GM12873 (cell line): ENCODE measurements around the gene RASGRP1.

ENCODE experiments used
- CTCF ChIP-seq: IDR thresholded peaks from 2 replicates; pipeline ENCODE4 v1.5.1; 2012; ENCODE audit warnings: low read depth, mild to moderate bottlenecking, moderate library complexity, low read length, control low read depth; ENCODE audit not compliant: insufficient read depth; ENCODE audit errors: missing control alignments

Gene RASGRP1

GRCh38 chr15:38516626-38517025, 48.0 kb downstream of the RASGRP1 start:
- TF ChIP-seq CTCF = no peak

DNA sequence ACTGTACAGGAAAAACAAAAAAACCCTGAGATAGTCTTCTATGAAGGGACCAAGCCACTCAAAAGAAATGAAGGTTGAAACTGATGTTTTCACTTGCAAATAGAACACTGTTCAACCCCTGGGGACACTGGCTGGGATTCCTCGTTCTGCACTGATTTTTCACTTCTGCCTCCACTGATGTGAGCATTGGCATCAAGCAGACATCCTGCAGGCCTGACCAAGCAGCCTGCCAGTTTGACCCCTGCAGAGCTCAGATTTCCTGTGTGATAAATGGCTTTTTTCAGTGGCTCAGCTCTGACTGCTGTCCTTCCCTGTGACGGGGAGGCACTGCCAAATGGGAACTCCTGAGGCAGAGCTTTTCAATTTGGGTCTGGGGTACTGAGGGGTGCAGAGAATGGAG, 50.0 kb downstream of the RASGRP1 start:
- no peak for TF ChIP-seq CTCF

DNA sequence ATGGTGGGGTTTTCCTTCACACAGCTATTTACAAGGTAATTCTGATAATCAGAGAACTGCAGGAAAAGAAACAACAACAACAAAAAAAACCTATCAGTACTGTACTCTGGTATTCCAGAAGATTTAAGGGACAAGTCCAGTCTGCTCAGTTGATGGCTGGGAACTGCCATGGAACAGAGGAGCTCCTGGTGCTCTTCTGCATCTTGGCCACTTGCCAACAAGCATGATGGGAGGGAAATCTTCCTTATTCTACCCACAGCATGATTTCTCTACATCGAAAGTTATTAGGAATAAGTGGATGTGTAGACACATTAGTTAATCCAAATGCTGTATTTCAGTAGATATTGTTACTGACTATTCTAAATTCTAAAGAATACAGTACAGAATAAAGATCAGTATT, 51.7 kb downstream of the RASGRP1 start:
- TF ChIP-seq CTCF = no peak

DNA sequence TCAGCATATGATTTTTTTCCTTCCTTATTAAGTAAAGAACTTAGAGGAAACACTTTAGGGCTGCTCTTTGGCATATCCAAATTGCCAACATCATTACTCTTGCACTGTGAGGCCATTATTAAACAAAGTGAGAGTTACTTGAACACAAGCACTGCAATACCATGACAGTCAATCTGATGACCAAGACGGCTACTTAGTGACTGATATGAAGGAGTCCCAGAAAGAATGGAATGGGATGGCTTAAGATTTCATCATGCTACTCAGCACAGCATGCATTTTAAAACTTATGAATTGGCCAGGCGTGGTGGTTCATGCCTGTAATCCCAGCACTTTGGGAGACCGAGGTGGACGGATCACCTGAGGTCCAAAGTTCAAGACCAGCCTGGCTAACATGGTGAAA, 55.5 kb downstream of the RASGRP1 start:
- no peak for TF ChIP-seq CTCF

DNA sequence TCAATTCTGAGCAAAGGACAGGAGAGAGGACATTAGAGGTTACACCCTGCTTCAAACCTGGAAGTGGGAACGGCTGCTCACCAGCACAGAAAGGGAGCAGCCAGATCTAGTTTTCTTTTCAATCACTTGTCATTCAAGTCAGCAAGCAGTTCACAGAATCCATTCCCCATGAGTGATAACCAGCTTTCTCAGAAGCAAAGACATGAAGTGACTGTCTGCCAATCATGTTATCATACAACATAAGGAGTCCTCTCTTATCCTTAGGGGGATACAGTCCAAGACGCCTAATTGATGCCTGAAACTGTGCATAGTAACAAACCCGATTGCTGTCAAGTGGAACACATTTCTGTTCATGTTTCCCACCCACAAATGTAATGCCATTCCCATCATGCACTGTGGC, 56.0 kb downstream of the RASGRP1 start:
- no peak for TF ChIP-seq CTCF

DNA sequence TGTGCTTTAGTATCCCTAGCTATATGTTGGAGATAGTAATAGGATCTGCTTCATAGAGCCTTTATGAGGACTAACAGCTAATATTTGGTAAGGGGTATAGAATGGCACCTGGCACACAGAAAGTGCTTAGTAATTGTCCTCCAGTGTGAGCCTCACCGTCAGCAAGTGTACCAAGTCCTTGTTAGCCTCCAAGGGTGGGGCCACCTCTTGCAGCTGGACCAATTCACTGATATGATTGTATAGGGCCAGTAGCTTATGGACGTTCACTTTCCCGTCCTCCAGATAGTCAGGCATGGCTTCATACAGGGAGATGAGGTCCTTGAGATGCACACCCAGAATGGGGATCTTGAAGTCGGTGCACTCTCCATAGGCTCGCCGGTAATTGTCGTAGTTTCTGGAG, 57.0 kb downstream of the RASGRP1 start:
- no peak for TF ChIP-seq CTCF

DNA sequence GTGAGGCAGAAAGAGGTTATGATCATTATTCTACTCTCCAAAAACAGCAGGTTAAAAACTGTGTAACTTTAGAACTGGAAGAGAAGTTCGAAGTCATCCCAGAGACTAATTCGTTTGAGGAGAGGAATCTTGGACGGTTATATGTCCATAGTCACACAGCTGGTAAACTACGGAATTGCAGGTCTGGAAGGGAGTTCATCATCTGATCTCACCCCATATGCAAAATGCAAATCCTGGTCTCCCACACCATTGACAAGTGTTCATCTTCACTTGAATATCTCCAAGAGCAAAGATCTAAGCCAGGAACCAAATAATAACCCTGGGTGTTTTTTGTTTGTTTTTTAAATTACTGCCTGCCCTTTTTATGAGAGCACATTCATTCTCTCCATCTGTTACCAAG, 57.6 kb downstream of the RASGRP1 start:
- TF ChIP-seq CTCF = no peak
